Measurements from ENCODE around the gene NPLOC4. TPM values are rescaled to one million over a fixed set of nuclear protein-coding genes. Genes with fewer than 3 reads are reported as not detected.

The NPLOC4 gene
- total RNA-seq, 1 donor from 2014 or later: 44.1 TPM

DNA sequence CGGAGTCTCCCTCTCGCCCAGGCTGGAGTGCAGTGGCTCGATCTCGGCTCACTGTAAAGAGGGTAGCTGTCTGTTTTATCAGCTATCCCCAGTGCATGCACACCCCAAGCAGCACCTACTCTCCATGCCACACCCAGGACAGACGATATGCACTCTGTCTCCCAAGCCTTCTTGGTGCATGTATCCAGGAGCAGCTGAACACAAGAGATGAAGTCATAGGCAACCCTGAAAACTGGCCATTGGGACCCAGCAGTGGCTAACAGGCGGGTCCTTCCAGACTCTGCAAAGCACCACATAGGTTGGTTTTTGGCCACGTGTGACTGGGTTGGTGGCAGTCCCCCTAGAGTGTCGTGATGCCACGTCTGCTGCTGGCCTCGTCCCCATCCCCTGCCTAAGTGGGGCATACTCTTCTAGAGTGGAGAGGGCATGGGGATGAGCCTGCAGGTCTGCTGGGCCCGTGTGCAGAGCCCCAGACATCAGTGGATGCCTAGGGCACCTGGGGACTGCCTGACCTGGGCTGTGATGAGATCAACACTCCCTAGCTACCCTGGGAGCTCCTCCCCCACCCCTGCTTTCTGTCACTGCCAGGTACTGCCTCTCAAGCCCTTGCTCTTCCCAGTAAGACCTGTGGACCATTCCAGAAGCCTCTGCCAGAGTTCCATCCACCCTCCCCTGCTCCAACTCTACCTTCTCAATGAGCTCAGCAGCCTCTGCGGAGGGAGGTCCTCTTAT lies 10.1 kb upstream of the NPLOC4 start:
- Mint-ChIP-seq H3K27me3 (ENCODE audit: insufficient read depth, low read depth) (peaks cover 24% of the 10 kb centered on the region), H3K9me3 (peaks cover 3% of the 10 kb centered on the region), H3K4me1 (peaks cover 3% of the 10 kb centered on the region), H3K36me3 (no peaks in the 10 kb centered on the region), H3K27ac (no peak overlapping the region), H3K4me3 (peak overlapping the region; percentile 46)
- Histone ChIP-seq H3K4me2 (no peak overlapping the region), H3K4me1 (no peaks in the 10 kb centered on the region), H3K9me3 (ENCODE audit: low read depth) (no peaks in the 10 kb centered on the region), H3K36me3 (no peaks in the 10 kb centered on the region), H2AFZ (replicated peaks) (no peak overlapping the region), H3K27me3 (peaks cover 19% of the 10 kb centered on the region), H3K9ac (no peak overlapping the region), H3K4me3 (no peak overlapping the region), H4K20me1 (ENCODE audit: low read depth) (no peaks in the 10 kb centered on the region), H3F3A (ENCODE audit: low read depth) (no peaks in the 10 kb centered on the region), H3K79me2 (ENCODE audit: low read depth) (no peaks in the 10 kb centered on the region), H3K27ac (no peak overlapping the region)
- TF ChIP-seq, protein P1, sequence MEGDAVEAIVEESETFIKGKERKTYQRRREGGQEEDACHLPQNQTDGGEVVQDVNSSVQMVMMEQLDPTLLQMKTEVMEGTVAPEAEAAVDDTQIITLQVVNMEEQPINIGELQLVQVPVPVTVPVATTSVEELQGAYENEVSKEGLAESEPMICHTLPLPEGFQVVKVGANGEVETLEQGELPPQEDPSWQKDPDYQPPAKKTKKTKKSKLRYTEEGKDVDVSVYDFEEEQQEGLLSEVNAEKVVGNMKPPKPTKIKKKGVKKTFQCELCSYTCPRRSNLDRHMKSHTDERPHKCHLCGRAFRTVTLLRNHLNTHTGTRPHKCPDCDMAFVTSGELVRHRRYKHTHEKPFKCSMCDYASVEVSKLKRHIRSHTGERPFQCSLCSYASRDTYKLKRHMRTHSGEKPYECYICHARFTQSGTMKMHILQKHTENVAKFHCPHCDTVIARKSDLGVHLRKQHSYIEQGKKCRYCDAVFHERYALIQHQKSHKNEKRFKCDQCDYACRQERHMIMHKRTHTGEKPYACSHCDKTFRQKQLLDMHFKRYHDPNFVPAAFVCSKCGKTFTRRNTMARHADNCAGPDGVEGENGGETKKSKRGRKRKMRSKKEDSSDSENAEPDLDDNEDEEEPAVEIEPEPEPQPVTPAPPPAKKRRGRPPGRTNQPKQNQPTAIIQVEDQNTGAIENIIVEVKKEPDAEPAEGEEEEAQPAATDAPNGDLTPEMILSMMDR (IDR thresholded peaks at IDR 0.05): no peak
- TF ChIP-seq EZH2 (IDR thresholded peaks at IDR 0.05) (no peak), EZH2phosphoT487 (IDR thresholded peaks at IDR 0.05) (no peak)
- DNase-seq (ENCODE audit: low spot score): no peak

DNA sequence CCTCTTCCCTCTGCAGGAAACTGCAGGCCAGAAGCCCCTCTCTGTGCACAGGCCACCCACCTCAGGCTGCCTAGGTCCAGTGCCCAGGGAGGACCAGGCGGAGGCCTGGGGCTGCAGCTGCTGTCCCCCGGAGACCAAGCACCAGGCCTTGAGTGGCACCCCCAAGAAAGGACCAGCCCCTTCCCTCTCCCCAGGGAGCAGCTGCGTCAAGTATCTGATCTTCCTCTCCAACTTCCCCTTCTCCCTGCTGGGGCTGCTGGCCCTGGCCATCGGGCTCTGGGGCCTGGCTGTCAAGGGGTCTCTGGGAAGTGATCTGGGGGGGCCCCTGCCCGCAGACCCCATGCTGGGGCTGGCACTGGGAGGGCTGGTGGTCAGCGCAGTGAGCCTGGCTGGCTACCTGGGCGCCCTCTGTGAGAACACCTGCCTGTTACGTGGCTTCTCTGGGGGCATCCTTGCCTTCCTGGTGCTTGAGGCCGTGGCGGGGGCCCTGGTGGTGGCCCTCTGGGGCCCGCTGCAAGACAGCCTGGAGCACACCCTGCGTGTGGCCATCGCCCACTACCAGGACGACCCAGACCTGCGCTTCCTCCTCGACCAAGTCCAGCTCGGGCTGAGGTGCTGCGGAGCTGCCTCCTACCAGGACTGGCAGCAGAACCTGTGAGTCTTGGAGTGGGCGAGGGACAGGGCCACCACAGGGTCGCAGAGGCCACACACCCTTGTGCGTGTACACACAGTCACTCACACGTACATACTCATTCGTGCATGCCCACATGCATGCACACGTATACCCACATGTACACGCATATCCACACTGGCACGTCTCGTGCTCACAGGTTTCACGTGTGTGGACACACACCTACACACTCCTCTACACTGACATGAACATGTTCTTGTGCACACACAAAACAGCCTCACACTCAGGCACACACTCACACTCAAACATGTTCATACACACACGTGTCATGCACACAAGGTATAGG lies 8.4 kb upstream of the NPLOC4 start:
- Mint-ChIP-seq H3K9me3 (peaks cover 3% of the 10 kb centered on the region), H3K27me3 (ENCODE audit: insufficient read depth, low read depth) (peaks cover 20% of the 10 kb centered on the region), H3K4me1 (peaks cover 2% of the 10 kb centered on the region), H3K36me3 (no peaks in the 10 kb centered on the region), H3K27ac (no peak overlapping the region), H3K4me3 (no peak overlapping the region)
- Histone ChIP-seq H4K20me1 (ENCODE audit: low read depth) (no peaks in the 10 kb centered on the region), H3K4me2 (no peak overlapping the region), H3K9me3 (ENCODE audit: low read depth) (no peaks in the 10 kb centered on the region), H3K4me3 (no peak overlapping the region), H3K27me3 (peaks cover 19% of the 10 kb centered on the region), H3K79me2 (ENCODE audit: low read depth) (no peaks in the 10 kb centered on the region), H3K27ac (no peak overlapping the region), H3K4me1 (no peaks in the 10 kb centered on the region), H2AFZ (replicated peaks) (no peak overlapping the region), H3K9ac (no peak overlapping the region), H3K36me3 (no peaks in the 10 kb centered on the region), H3F3A (ENCODE audit: low read depth) (no peaks in the 10 kb centered on the region)
- TF ChIP-seq EZH2phosphoT487 (IDR thresholded peaks at IDR 0.05) (no peak), EZH2 (IDR thresholded peaks at IDR 0.05) (no peak)
- TF ChIP-seq, protein P1 (IDR thresholded peaks at IDR 0.05): no peak
- no peak for DNase-seq (ENCODE audit: low spot score)

DNA sequence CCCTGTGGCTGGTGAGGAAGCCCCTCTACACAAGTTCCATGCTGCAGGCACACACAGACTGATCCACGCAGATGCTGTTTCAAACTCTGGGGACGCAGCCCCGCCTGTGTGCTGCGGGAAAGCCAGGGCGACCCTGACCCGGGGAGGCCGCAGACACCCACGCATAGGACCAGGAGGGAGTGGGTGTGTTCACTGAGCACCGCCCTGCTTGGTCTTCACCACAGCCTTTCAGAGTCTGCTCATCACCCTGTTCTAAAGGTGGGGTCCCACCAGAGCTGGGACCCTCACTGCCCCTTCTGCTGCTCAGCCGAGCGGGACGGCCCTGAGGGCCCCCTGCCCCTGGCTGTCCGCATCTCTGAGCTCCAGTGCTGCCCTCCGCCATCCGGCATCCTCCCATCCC lies 7.6 kb upstream of the NPLOC4 start:
- no peak overlapping the region for H3K4me3 Mint-ChIP-seq
- Histone ChIP-seq H3K36me3 (no peaks in the 10 kb centered on the region), H3K27me3 (peaks cover 19% of the 10 kb centered on the region), H3K27ac (no peak overlapping the region), H2AFZ (replicated peaks) (no peak overlapping the region), H3K4me2 (no peak overlapping the region), H4K20me1 (ENCODE audit: low read depth) (no peaks in the 10 kb centered on the region), H3K4me3 (no peak overlapping the region), H3K79me2 (ENCODE audit: low read depth) (no peaks in the 10 kb centered on the region), H3K4me1 (no peaks in the 10 kb centered on the region), H3K9ac (no peak overlapping the region), H3F3A (ENCODE audit: low read depth) (no peaks in the 10 kb centered on the region), H3K9me3 (ENCODE audit: low read depth) (no peaks in the 10 kb centered on the region)
- H3K4me1 Mint-ChIP-seq: peaks cover 2% of the 10 kb centered on the region
- TF ChIP-seq EZH2phosphoT487 (IDR thresholded peaks at IDR 0.05): no peak
- TF ChIP-seq, protein P1 (IDR thresholded peaks at IDR 0.05): no peak
- no peak for DNase-seq (ENCODE audit: low spot score)
- H3K36me3 Mint-ChIP-seq: no peaks in the 10 kb centered on the region
- H3K27me3 Mint-ChIP-seq (ENCODE audit: insufficient read depth, low read depth): peaks cover 18% of the 10 kb centered on the region
- peaks cover 3% of the 10 kb centered on the region for H3K9me3 Mint-ChIP-seq
- no peak overlapping the region for H3K27ac Mint-ChIP-seq

Data from neural progenitor cell (in vitro differentiated cells).